GM21447 (cell line): ENCODE measurements around the gene CD180.

Experiments used
- ATAC-seq: cut with Tn5 transposase; IDR thresholded peaks from one replicate; pipeline ENCODE4 v1.9.1; 2021; ENCODE audit not compliant: unreplicated experiment

CD180 gene

GRCh38 chr5:67163863-67164595, 32.6 kb downstream of the CD180 start:
- ATAC-seq = no peak

- ATAC-seq = no peak
These were observed 33.3 kb downstream of the CD180 start for GRCh38 chr5:67163231-67163756.

- ATAC-seq = no peak
These were observed 34.8 kb downstream of the CD180 start for GRCh38 chr5:67161767-67162166.

GRCh38 chr5:67160985-67161384, 35.6 kb downstream of the CD180 start:
- no peak for ATAC-seq

- no peak for ATAC-seq
These were observed 36.3 kb downstream of the CD180 start for GRCh38 chr5:67160272-67160671.

- no peak for ATAC-seq
These were observed 39.5 kb downstream of the CD180 start for GRCh38 chr5:67156976-67157583.

GRCh38 chr5:67154556-67155206, 41.9 kb downstream of the CD180 start:
- no peak for ATAC-seq

GRCh38 chr5:67153292-67153691, 43.3 kb downstream of the CD180 start:
- no peak for ATAC-seq

GRCh38 chr5:67152400-67152799, 44.2 kb downstream of the CD180 start:
- no peak for ATAC-seq

GRCh38 chr5:67149951-67150523, 46.6 kb downstream of the CD180 start:
- no peak for ATAC-seq

GRCh38 chr5:67149057-67149950, 47.3 kb downstream of the CD180 start:
- ATAC-seq = no peak

- no peak for ATAC-seq
These were observed 48.8 kb downstream of the CD180 start for GRCh38 chr5:67147760-67148159.

- no peak for ATAC-seq
These were observed 49.6 kb downstream of the CD180 start for GRCh38 chr5:67146981-67147380.

- ATAC-seq = no peak
These were observed 50.0 kb downstream of the CD180 start for GRCh38 chr5:67146574-67146973.

- no peak for ATAC-seq
These were observed 52.4 kb downstream of the CD180 start for GRCh38 chr5:67144183-67144639.

GRCh38 chr5:67143549-67143948, 53.0 kb downstream of the CD180 start:
- no peak for ATAC-seq

- no peak for ATAC-seq
These were observed 53.8 kb downstream of the CD180 start for GRCh38 chr5:67142816-67143215.

GRCh38 chr5:67141644-67142043, 55.0 kb downstream of the CD180 start:
- ATAC-seq = no peak

GRCh38 chr5:67140413-67140812, 56.2 kb downstream of the CD180 start:
- no peak for ATAC-seq

- no peak for ATAC-seq
These were observed 57.6 kb downstream of the CD180 start for GRCh38 chr5:67139030-67139429.
